A549 treated with ZK216348 at 1 μM for 4 hours (cell line): ENCODE results near the gene CLN6. TPM values are rescaled to one million over a fixed set of nuclear protein-coding genes. Genes with fewer than 3 reads are reported as not detected.

Experiments
- total RNA-seq: library from RNA; stranded (reverse); fragments of 200-300 nt; extraction: Qiagen RNA extraction; gene quantifications from 5 replicates; pipeline ENCODE4 v1.2.3, GENCODE V29; 2022; ENCODE audit warnings: low read depth

Gene CLN6
- total RNA-seq, result 51.3 to 88.3 TPM (median 83.2 TPM) in 5 replicates

GRCh38 chr15:68229386-68230156 lies at the start of gene CLN6:
CLN6 (minus strand) TSS chr15:68229728; CDS start chr15:68229584, 144 bp downstream.

DNA sequence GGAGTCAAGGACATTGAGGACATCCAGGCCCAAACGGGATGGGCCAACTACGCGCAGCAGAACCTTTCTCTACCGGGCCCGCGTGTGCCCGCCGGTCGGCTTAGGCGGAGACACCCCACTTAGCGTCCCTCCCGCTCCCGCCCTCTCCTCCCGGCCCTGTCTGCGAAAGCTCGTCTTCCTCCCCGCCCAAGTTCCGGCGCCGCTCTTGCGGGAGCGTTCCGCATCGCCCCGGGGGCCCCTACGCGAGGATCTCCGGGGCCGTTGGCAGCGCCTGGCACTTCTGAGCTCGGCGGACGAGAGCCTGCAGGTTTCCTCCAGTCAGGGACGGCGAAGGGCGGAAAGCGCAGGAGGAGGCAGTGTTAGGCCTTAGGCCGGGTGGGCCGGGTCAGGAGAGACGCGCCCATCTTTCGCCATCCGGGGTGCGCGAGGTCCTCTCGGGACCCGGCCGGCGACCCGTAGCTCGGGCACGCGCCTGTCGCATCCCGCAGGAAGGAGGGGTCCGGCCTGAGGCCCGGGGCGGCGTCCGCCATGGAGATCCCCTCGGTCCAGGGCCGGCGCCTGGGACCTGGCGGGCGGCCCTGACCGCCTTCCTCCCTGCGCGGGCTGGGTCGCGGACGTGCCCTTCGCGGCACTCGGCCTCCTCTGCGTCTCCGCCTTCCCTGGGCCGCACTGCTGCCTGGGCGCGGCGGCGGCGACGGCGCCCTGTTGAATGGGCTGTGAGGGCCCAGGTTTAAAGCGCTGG lies 48.2 kb upstream of the CLN6 start, which contains the start of gene FEM1B:
FEM1B (plus strand) TSS at position 143 of the 742 bp plus-strand sequence. CDS start 673 bp downstream, outside the sequence.

DNA sequence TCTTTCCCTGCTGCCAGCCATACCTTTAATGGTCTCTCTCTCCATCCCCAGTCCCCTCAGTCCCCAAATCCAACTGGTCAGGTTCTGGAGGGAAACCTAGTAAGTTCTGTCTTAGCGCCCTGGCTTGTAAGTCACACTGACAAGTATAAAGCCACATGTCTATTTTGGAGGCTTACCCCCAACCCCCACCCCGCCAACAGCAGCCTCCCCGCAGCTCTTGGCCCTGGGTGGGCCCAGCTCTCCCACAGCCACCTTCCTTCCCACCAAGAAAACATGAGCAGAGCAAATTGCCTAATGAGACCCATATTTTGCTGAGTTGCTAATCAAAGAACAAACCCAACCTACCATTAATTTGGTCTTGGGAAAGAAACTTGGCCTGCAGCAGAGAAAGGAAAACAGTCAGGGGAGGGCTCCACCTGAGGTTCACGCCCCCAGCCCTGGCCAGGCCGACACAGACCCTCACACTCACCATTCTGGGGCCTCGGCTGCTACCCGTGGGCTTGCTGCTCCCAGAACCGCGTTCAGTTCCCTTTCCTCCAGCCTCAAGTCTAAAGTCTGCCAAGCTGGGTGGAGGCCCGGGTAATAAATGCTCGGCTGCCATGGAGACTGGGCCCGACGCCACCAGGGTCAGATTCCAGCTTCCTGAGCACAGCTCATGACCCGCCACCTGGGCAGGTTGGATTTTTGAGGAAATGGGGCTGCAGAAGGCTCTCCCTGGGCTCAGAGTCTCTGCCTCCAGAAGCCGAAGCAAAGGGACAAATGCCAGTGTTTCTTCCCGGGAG lies 24.6 kb downstream of the CLN6 start, which contains the start of gene CALML4:
CALML4 (minus strand) TSS at position 557 of the 782 bp plus-strand sequence; CDS start at position 472, 85 bp downstream.

Other genes starting within 250 kb of the CLN6 start
- gene PIAS1, start 175.4 kb downstream of the CLN6 start, total RNA-seq, result 17.1 to 21.7 TPM (median 19.5 TPM) in 5 replicates
- 6.7 to 9.2 TPM (median 8.0 TPM) in 5 replicates for gene CALML4, start 24.4 kb downstream of the CLN6 start, total RNA-seq
- gene FEM1B, start 48.0 kb upstream of the CLN6 start, total RNA-seq, result 15.6 to 29.5 TPM (median 25.3 TPM) in 5 replicates
- gene ITGA11, start 202.4 kb upstream of the CLN6 start, total RNA-seq, result 2.3 to 7.9 TPM (median 4.6 TPM) in 5 replicates